HT1080 (cell line): ENCODE measurements around the gene TOE1. TPM values are rescaled to one million over a fixed set of nuclear protein-coding genes. Genes with fewer than 3 reads are reported as not detected.

Experiments
- total RNA-seq: library from RNA; depleted of rRNA; stranded (reverse); fragments of >200 nt; shearing (Covaris generic); gene quantifications from 2 replicates; pipeline ENCODE4 v1.2.3, GENCODE V29; 2014; rRNA removed

The TOE1 gene
- total RNA-seq, 1 experiment from 2014 or later = 37.6 TPM

Other genes starting within 250 kb of the TOE1 start
- 0.03 TPM in 1 of 2 replicates, not detected in the other for gene ZSWIM5, start 133.6 kb upstream of the TOE1 start, total RNA-seq
- gene HPDL, start 13.3 kb upstream of the TOE1 start, total RNA-seq = not detected in 2 replicates
- 30.8 and 33.4 TPM in 2 replicates for gene MUTYH, start 270 bp downstream of the TOE1 start, total RNA-seq
- gene TESK2, start 151.0 kb downstream of the TOE1 start, total RNA-seq = 0.71 and 0.73 TPM in 2 replicates
- 1.4 and 2.3 TPM in 2 replicates for gene CCDC163, start 159.9 kb downstream of the TOE1 start, total RNA-seq
- gene MMACHC, start 160.1 kb downstream of the TOE1 start, total RNA-seq = 8.5 and 20.0 TPM in 2 replicates
- gene PRDX1, start 181.7 kb downstream of the TOE1 start, total RNA-seq = 997 and 1,092 TPM in 2 replicates
- gene AKR1A1, start 210.7 kb downstream of the TOE1 start, total RNA-seq = 99.5 and 106 TPM in 2 replicates
- gene NASP, start 243.9 kb downstream of the TOE1 start, total RNA-seq = 129 and 138 TPM in 2 replicates